NCI-H510A (cell line): Measurements from ENCODE around the gene TSPAN12.
A peak's percentile ranks its signal among the peaks of the same experiment; 100 is the strongest.
"Not testable (repeated sequence)": the region's sequence is repeated elsewhere in the genome, so short reads cannot be mapped to it uniquely, and the experiment has no call there.

Experiments used
- DNase-seq: peaks from one replicate; lab custom pipeline; 2025; lab: John Stamatoyannopoulos, UW

The TSPAN12 gene, protein sequence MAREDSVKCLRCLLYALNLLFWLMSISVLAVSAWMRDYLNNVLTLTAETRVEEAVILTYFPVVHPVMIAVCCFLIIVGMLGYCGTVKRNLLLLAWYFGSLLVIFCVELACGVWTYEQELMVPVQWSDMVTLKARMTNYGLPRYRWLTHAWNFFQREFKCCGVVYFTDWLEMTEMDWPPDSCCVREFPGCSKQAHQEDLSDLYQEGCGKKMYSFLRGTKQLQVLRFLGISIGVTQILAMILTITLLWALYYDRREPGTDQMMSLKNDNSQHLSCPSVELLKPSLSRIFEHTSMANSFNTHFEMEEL

DNA sequence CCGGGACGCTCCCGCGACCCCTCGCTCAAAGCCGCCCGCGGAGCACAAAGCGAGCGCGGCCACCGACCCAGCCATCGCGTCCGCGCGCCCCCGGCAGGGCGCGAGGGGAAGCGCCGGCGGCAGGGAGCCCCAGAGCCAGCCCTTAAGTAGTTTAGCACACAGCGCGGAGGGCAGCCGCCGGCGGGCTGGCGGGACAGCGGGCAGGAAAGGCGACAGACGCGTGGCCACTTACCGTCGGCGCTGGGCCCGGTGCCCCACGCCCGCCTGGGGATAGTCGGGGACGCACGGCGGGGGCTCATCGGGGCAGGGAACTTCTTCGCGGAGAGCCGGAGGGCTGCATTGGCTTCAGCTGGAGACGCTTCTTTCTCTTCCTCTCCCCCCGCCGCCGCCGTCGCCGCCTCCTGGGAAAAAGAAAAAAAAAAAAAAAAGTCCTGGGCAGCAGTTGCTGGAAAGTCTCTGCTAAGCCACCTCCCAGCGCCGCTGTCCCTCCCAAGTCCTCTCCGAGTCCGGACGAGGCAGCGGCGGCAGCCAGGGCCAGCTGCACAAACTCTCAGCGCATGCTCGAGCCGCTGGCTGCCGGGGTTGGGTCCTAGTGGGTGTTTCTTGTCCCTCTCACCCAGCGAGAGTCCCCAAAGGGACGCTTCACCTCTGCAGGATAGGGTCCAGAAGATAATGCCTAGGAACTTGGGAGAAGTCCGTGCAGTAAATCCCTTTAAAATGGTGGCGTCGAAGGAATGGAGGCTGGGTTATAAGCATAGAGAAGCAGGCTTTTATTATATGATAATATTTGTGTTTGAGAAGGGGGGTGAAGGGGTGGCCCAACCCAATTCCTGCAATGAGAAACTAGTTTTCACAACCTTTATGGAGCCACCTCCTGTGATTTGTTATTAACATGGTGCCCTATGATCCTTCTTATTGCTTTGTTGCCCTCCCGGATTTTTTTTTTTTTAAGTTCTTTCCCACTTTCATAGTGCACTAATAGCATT lies at the start of gene TSPAN12:
TSPAN12 (minus strand) TSS at position 557 of the 986 bp plus-strand sequence. CDS start 1,381 bp downstream, outside the sequence.
- peak; percentile 56 for DNase-seq

DNA sequence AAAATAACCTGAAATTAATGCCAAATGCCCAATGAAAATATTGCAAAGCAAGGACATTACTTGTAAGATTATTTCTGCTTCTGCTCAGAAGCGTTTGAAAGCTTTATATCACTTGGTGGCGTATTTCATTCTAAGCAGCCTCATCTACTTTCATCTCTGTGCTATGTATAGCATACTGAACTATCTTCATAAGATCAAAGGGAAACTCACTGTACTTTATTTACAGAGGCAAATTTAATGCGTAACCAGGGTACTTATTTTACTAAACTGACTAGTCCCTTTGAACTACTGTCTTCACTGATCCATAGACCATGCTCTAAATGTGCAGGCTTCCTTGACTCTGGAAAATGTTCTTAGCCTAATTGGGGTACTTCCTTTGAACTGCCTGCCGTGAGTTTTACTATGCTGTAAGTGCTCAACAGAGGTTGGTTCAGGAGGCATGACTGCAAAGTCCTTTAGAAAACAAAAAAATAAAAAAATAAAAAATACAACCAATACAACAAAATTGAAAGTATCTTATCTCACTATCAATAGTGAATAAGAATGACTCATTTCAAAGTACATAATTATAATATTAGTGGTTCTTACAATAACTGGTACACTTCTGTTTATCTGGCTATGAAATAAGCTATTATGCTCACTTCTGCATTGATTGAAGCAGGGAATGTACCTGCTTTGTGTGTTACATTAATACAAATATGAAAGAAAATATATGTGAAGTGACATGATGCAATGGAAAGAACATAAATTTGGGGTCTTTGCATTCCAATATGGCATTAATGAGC lies 41.0 kb upstream of the TSPAN12 start:
- DNase-seq = no peak

DNA sequence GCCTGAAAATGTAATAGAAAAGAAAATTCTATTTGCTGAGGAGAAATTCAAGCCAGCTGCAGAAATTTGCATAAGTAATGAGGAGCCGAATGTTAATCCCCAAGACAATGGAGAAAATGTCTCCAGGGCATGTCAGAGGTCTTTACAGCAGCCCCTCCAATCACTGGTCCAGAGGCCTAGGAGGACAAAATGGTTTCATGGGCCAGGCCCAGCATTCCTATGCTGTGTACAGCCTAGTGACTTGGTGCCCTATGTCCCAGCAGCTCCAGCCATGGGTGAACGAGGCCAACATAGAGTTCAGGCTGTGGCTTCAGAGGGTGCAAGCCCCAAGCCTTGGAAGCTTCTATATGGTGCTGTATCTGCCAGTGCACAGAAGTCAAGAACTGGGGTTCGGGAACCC lies 37.3 kb upstream of the TSPAN12 start:
- not testable (repeated sequence) for DNase-seq

DNA sequence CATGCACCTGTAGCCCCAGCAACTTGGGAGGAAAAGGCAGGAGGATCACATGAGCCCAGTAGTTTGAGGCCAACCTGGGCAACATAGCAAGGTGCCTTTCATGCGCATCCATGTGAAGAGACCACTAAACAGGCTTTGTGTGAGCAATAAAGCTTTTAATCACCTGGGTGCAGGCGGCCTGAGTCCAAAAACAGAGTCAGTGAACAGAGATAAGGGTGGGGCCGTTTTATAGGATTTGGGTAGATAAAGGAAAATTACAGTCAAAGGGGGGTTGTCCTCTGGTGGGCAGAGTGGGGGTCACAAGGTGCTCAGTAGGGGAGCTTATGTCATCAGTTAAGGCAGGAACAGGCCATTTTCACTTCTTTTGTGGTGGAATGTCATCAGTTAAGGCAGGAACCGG lies 27.7 kb upstream of the TSPAN12 start:
- not testable (repeated sequence) for DNase-seq

DNA sequence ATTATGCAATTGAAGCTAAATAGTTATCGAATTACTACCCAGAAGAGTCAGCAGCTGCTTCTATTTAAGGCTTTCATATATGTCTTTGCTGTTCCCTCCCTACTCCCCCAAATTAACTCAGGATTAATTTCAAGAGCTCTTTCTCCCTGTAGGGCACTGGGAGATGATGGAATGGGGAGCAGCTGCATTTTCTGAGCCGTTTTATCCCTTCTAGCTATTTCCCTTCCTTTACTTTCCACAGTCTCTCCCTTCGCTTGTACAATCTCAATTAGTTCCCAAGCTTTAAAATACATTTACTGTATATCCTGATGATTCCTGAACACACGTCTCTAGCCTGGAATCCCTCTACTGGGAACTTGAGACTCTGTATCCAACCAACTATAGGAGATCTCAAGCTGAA lies 19.8 kb upstream of the TSPAN12 start:
- DNase-seq = no peak

DNA sequence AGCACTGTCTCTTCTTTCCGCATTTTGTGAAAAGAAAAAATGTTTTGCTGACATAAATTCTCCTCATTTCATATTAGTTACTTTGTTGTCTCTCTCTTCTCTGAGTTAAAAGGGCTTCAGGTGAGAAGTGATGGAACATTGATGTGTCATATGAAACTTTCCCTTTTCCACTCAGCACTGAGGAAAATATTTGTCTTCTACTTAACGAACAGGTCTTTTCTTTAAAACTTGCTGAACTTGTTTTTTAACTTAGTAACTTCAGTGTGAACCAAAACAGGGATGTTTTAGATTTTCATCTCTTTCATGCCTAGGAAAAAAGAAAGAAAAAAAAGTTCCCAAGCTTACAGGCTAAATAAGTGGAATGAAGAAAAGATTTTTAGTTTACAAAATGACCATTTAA lies 19.0 kb upstream of the TSPAN12 start:
- no peak for DNase-seq

DNA sequence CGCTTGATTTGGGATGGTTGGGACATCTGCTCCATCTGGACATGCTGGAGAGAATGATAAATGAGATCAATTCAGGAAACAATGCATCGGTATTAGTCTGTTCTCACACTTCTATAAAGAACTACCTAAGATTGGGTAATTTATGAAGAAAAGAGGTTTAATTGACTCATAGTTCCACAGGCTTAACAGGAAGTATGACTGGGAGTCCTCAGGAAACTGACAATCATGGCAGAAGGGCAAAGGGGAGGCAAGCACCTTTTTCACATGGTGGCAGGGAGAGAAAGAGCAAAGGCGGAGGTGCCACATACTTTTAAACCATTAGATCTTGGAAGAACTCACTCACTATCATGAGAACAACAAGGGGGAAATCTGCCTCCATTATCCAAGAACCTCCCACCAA lies 16.8 kb upstream of the TSPAN12 start:
- no peak for DNase-seq

DNA sequence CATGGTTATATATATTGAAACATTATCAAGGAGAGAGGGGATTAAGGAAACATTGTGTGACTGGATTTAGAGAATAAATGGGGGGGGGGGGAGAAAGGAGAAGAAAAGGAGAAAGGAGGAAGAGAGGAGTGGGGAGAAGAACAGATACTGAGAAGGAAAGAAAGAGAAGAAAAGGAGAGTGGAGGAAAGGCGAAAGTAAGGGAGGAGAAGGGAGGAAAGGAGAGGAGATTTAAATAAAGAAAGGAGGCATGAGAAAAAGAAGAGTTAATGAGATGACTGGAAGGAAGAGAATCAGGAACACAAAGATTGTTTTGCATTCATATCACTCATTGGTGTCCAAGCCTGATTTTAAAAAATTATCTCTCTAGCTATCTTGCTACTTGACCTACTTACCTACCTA lies 16.1 kb upstream of the TSPAN12 start:
- no peak for DNase-seq

DNA sequence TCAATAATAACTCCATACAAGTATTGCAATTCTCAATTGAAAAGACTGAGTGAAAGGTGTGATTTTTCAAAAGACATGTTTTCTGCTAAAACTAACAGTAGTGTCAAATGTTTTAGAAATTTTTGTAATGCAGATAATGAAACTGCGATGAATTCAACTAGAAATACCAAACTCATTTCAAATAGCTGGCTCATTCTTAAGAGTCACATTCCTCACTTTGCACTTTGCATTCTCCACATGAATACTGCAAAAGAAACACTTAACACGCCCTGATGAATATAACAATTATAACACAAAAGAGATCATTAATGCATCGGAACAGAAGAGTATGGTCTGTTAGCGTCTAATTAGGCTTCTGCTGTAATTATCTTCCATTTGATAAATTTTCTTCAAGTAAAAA lies 15.5 kb upstream of the TSPAN12 start:
- DNase-seq = no peak

DNA sequence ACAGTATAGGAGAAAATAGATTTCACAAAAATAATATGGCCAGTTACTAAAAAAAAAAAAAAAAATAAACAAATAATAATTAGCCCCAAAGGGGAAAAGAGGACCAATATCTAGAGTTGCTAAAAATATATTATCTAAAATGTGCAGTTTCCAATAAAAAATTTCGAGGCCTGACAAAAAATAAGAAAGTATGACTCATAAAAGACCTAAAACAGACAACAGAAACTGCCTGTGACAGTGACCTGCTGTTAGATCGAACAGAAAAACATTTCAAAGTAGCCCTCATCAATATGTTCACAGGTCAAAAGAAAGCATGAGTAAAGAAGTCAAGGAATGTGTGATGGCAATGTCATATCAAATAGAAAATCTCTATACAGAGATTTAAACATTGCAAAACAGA lies 11.8 kb upstream of the TSPAN12 start:
- no peak for DNase-seq

DNA sequence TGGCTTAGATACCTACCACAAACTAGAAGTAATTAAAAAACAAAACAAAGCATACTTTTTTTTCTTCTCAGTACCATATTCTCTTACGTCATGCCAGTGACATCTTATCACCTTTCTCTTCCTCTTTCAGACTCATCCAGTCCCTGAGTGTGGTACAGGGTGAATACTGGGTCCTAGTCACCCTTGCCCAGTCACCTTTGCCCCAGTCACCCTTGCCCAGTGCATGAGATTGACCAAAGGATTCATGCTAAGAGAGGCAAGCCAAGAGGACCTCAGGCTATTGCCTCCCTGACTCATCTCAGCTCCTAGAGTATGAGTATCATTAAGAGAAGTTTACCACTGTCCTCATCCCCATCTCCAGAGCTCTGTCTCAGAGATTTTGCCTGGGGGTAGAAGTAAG lies 10.0 kb upstream of the TSPAN12 start:
- DNase-seq = no peak

DNA sequence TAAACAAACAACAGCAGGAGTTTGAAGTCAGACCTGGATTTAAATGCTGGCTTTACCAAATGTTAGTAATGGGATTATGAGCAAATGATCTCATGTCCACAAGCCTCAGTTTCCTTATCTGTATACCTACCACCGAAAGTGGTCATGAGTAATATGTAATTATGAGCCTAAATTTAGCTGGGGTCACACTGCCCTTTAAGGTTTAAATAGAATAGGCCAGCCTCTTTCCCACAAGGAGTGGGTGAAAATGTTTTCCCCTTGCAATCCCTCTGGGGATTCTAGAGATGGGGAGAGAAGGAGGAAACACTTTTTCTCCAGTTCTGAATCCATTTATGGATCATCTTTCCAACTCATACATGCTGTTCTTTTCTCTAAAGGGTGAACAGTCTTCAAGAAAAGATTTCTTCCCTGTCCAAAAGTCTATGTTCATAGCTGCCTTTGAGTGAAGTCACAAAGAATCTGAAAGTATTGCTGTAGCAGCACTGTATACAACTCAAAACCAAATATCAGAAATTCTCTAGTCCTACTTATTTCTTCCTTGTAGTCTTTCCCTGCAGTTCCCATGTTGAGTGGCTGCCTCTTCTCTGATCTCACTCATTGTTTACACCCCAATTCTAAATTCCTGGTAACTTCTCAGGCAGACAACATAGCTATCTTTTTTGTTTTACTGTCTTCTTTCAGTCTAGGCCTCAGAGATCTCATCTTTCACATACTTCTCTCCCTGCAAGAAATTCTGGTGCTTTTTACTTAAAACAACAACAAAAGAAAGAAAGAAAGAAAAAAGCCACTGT lies 7.4 kb upstream of the TSPAN12 start:
- DNase-seq = no peak

DNA sequence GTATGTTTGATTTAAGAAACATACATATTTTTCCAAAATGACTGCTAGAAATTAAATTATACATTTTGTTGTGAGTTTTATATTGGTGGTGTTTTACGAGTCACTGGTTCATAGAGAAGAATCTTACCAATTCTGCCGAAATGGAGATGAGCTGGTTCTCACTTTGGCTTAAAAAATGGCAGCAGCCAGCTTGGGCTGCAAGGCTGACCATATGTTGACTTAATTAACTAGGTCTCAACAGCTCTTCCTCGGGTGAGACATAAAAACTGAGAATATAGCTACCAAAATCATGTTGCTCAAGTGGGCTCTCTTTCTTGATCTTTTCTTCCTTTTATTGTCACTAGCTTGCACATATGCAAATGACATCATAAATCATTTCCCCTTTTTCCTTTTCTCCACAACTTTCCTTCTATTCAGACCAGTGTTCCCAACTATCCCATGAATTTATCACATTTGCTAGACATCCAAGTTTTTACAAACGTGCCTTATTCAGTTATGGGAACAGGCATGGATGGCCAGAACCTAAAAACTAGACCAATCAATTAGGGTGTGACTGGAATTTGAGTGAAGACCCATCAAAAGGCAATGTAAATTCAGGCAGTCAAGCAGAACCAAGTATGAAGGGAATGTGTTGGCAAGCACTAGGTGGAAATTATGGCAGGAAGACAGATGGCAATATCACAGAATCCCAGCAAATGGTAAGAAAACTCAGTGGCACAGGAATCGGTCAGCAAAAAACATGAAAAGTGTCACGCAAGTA lies 6.4 kb upstream of the TSPAN12 start:
- DNase-seq = no peak

DNA sequence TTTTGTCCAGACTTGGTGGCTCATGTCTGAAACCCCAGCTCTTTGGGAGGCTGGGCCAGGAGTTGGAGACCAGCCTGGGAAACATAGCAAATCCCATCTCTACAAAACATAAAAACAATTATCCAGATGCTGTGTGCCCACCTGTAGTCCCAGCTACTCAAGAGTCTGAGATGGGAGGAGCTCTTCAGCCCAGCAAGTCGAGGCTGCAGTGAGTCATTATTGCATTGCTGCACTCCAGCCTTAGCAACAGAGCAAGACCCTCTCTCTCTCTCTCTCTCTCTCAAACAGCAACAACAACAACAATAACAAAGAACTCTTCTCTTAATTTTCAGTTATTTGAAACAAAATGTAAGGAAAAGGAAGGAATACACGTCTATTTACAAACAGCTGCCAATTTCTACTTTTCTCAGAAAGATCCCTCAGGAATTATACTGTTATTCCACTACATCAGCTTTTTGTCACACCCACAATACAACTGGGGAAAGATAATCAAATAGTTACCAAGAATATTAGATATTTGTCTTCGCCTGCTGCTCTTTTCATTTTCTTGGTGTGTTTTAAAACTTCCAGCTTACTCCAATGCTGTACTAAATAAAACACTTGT lies 5.1 kb upstream of the TSPAN12 start:
- DNase-seq = no peak

DNA sequence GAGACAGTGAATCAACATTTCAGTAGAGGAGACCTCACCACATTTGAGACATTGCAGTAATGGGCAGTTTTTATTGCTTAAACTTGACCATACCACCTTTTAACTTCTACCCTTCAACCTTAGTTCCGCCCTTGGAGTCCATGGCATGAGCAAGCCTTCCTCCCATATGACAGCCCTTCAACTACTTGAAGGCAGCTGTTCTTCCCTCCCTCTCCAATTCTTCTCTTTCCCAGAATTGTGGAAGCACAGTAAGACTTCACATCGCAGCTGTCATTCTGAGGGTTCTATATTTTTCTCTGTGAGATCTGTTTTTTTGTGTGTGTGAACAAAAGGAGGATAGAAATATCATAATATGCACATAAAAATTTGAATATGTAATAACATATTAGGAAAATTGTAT lies 2.2 kb upstream of the TSPAN12 start:
- no peak for DNase-seq

DNA sequence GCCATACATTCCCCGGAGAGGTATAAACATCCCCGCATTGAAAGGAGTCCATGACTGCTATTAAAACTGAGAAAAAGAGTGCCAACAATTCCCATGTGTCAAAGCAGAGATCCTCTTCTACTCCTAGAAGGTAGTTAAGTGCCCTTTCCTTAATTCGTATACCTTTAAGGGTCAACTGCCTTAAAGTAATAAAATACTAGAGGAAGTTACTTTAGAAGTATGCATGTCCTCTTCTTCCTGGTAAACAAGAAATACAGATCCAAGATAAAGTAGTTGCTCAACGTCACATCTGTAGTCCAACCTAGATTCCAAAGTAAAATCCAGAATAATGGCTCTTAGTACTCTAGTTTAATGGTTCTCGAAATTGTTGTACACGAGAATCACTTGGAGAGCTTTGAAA lies 1.5 kb upstream of the TSPAN12 start:
- DNase-seq = no peak

DNA sequence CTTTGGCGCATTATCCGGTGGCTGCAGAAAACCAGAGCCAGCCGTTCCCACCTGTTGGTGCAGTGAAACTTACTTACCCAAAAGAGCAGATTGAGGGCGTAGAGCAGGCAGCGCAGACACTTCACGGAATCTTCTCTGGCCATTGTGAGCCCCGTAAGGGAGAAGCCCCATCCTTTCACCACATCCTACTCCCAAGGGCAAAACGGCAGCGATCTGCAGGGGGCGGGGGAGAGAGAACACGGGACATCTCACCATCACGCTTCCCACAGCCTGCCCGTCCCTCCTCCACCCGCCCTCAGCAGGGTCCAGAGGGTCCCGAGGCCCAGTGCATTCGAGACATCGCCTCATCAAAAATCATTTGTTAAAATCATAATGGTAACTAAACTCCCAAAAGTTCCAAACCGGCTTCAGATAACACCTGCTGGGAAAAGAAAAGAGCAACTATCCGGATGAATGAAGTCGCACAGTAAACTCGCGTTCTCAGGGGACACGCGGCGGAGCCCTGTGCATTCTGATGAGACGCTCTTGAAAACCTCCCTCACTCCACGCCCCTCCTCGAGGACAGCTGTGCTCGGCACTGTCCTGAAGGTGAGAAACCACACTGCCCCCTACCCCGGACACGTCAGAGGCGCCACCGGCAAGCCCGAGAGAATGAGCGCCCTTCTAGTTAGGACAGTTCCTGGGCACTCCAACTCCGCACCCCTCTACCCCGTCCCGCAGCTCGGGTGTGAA lies 1.2 kb downstream of the TSPAN12 start:
- DNase-seq = peak; percentile 19

DNA sequence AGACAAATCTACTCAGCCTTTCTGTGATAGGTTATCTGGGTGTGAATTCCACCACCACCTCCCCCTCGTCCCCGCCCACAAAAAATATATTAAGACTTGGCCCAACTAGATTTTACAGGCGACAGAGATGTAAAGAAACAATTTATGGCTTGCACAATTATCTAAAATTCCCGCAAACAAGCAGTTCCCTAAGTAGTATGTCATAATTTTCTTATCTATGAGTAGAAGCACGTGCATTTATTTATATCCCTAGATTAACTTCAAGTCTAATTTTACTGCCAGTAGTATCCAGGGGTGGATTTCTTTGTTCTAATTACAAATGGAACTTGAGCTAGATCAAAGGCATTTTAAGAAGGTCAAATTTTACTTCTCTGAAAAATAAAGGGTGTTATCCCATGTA lies 1.7 kb downstream of the TSPAN12 start:
- DNase-seq = no peak

DNA sequence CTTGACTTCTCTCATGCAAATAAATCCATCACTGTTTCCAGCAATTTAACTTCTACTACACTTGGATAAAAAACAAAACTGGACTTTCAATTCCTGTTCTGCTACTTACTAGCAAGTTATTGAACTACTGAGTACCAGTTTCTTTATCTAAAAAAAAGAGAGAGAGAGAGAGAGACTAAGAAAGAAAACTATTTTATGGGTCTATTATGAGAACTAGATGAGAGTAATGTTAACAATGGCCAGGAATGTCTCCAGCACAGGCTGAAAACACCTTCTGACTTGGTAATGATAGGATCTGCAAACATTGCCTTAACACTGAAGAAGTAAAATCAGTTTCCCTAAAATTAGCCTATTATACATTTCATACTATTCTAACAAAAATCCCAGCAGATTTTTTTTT lies 5.2 kb downstream of the TSPAN12 start:
- no peak for DNase-seq

DNA sequence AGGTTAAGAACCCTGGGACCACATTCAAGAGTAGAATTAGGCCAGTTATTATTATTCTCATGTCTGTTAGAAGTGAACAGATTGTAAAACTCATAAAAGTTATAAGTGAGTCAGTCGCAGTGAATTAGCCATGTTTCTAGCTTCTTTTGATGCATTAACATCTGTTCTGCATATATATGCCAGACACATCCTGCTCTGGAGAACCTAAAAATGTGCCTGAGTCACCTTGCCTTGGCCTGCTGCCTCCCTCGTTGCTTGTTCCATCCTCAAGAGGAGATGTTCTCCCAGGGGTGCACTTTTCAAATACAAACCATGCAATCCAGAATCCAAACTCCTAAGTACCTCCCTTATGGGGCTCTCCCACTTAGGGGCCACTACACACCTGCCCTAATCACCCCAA lies 14.8 kb downstream of the TSPAN12 start:
- no peak for DNase-seq
